Measurements from ENCODE around the gene IFNA13.

Gene IFNA13

GRCh38 chr9:21413624-21414023, 45.8 kb upstream of the IFNA13 start:
- Histone ChIP-seq H3K4me2 (ENCODE audit: low read depth, low read length, poor library complexity, severe bottlenecking) (no peak overlapping the region), H3K36me3 (ENCODE audit: insufficient read depth, low read length) (no peaks in the 10 kb centered on the region), H3K27me3 (ENCODE audit: insufficient read depth, low read length, poor library complexity, severe bottlenecking) (no peaks in the 10 kb centered on the region), H3K9me2 (replicated peaks; ENCODE audit: low read depth, low read length) (no peaks in the 10 kb centered on the region), H3K79me2 (ENCODE audit: insufficient read depth, low read length) (no peaks in the 10 kb centered on the region), H4K20me1 (ENCODE audit: insufficient read depth, low read length, poor library complexity, severe bottlenecking) (no peaks in the 10 kb centered on the region), H3K9me3 (ENCODE audit: insufficient read depth, low read depth, low read length) (no peaks in the 10 kb centered on the region), H3K4me3 (ENCODE audit: low read length, poor library complexity, severe bottlenecking) (no peak overlapping the region), H3F3A (ENCODE audit: low read depth) (no peaks in the 10 kb centered on the region), H3K4me1 (ENCODE audit: insufficient read depth, low read length, poor library complexity, severe bottlenecking) (no peaks in the 10 kb centered on the region), H3K9ac (ENCODE audit: low read depth, low read length, poor library complexity, severe bottlenecking) (no peak overlapping the region), H2AFZ (ENCODE audit: low read length) (peak overlapping the region; percentile 69)
- peak; percentile 53 for TF ChIP-seq CTCF (conservative IDR thresholded peaks at IDR 0.05; ENCODE audit: low read length)
- no peak for TF ChIP-seq EZH2phosphoT487 (IDR thresholded peaks at IDR 0.05; ENCODE audit: borderline replicate concordance)

GRCh38 chr9:21413151-21413550, 45.3 kb upstream of the IFNA13 start:
- Histone ChIP-seq H3F3A (ENCODE audit: low read depth) (no peaks in the 10 kb centered on the region), H2AFZ (ENCODE audit: low read length) (peak overlapping the region; percentile 69; the same call in 1 of the 2 replicates), H3K79me2 (ENCODE audit: insufficient read depth, low read length) (no peaks in the 10 kb centered on the region), H3K9me2 (replicated peaks; ENCODE audit: low read depth, low read length) (no peaks in the 10 kb centered on the region), H4K20me1 (ENCODE audit: insufficient read depth, low read length, poor library complexity, severe bottlenecking) (no peaks in the 10 kb centered on the region), H3K9me3 (ENCODE audit: insufficient read depth, low read depth, low read length) (no peaks in the 10 kb centered on the region), H3K9ac (ENCODE audit: low read depth, low read length, poor library complexity, severe bottlenecking) (no peak overlapping the region), H3K4me2 (ENCODE audit: low read depth, low read length, poor library complexity, severe bottlenecking) (no peak overlapping the region), H3K4me1 (ENCODE audit: insufficient read depth, low read length, poor library complexity, severe bottlenecking) (no peaks in the 10 kb centered on the region), H3K27me3 (ENCODE audit: insufficient read depth, low read length, poor library complexity, severe bottlenecking) (no peaks in the 10 kb centered on the region), H3K36me3 (ENCODE audit: insufficient read depth, low read length) (no peaks in the 10 kb centered on the region), H3K4me3 (ENCODE audit: low read length, poor library complexity, severe bottlenecking) (no peak overlapping the region)
- TF ChIP-seq EZH2phosphoT487 (IDR thresholded peaks at IDR 0.05; ENCODE audit: borderline replicate concordance) = no peak
- TF ChIP-seq CTCF (conservative IDR thresholded peaks at IDR 0.05; ENCODE audit: low read length) = no peak

- Histone ChIP-seq H3K4me1 (ENCODE audit: insufficient read depth, low read length, poor library complexity, severe bottlenecking) (no peaks in the 10 kb centered on the region), H2AFZ (ENCODE audit: low read length) (no peak overlapping the region), H3K9me3 (ENCODE audit: insufficient read depth, low read depth, low read length) (no peaks in the 10 kb centered on the region), H3K79me2 (ENCODE audit: insufficient read depth, low read length) (no peaks in the 10 kb centered on the region), H3K9ac (ENCODE audit: low read depth, low read length, poor library complexity, severe bottlenecking) (no peak overlapping the region), H3K27me3 (ENCODE audit: insufficient read depth, low read length, poor library complexity, severe bottlenecking) (no peaks in the 10 kb centered on the region), H3K9me2 (replicated peaks; ENCODE audit: low read depth, low read length) (no peaks in the 10 kb centered on the region), H3K4me3 (ENCODE audit: low read length, poor library complexity, severe bottlenecking) (no peak overlapping the region), H3F3A (ENCODE audit: low read depth) (no peaks in the 10 kb centered on the region), H3K4me2 (ENCODE audit: low read depth, low read length, poor library complexity, severe bottlenecking) (no peak overlapping the region), H4K20me1 (ENCODE audit: insufficient read depth, low read length, poor library complexity, severe bottlenecking) (no peaks in the 10 kb centered on the region), H3K36me3 (ENCODE audit: insufficient read depth, low read length) (no peaks in the 10 kb centered on the region)
- TF ChIP-seq EZH2phosphoT487 (IDR thresholded peaks at IDR 0.05; ENCODE audit: borderline replicate concordance) (no peak), CTCF (conservative IDR thresholded peaks at IDR 0.05; ENCODE audit: low read length) (no peak)
These were observed 44.2 kb upstream of the IFNA13 start for GRCh38 chr9:21412107-21412506.
